HEK293 (cell line): ENCODE results near the gene HEXIM1.

ENCODE experiments used
- ZNF621 ChIP-seq: fragments of 450-650 bp; formaldehyde crosslinking; IDR thresholded peaks from 2 replicates; pipeline ENCODE4 v1.5.1; 2017; ENCODE audit warnings: missing biosample characterization, missing genetic modification characterization
- ZNF677 ChIP-seq: fragments of 450-650 bp; IDR thresholded peaks from 2 replicates; pipeline ENCODE4 v1.5.0; 2018; ENCODE audit warnings: missing biosample characterization, mild to moderate bottlenecking, missing genetic modification characterization, moderate library complexity

- no peak for TF ChIP-seq ZNF677 (tag by site-specific recombination)
- no peak for TF ChIP-seq ZNF621 (tag by site-specific recombination)
Observed at GRCh38 chr17:45149037-45149668, 878 bp downstream of the HEXIM1 start.
